ENCODE results near the gene GALNS.

DNA sequence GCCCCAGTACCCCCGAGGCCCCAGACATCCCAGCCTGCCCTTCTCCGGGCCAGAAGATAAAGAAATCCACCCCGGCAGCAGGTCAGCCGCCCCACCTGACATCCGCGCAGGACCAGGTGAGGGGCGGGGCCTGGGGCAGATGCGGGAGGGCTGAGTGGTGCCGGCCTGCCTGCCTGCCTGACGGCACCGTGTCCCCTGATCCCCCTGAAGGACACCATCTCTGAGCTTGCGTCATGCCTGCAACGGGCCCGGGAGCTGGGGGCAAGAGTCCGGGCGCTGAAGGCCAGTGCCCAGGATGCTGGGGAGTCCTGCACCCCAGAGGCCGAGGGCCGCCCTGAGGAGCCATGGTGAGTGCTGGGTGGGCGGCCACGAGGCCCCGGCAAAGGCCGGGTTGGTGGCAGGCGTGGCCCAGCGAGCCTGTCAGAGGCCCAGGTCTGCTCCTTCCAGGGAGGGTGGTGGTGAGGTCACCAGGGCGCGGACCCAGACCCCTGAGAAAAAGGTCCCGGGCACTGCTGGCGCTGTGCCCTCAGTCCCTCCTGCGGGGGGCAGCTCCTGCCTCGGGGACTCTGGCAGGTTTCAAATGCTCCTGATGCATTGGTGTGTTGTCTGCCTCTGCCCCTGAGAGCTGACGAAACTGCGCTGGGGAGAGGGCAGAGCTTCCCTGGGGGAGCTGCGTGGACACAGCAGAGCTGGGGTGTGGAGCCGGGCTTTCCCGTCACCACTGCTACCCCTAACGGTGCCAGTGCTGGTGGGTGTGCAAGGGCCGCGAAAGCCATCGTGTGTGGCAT is 52.0 kb downstream of the GALNS start:
- TF ChIP-seq, protein P1, sequence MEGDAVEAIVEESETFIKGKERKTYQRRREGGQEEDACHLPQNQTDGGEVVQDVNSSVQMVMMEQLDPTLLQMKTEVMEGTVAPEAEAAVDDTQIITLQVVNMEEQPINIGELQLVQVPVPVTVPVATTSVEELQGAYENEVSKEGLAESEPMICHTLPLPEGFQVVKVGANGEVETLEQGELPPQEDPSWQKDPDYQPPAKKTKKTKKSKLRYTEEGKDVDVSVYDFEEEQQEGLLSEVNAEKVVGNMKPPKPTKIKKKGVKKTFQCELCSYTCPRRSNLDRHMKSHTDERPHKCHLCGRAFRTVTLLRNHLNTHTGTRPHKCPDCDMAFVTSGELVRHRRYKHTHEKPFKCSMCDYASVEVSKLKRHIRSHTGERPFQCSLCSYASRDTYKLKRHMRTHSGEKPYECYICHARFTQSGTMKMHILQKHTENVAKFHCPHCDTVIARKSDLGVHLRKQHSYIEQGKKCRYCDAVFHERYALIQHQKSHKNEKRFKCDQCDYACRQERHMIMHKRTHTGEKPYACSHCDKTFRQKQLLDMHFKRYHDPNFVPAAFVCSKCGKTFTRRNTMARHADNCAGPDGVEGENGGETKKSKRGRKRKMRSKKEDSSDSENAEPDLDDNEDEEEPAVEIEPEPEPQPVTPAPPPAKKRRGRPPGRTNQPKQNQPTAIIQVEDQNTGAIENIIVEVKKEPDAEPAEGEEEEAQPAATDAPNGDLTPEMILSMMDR (conservative IDR thresholded peaks at IDR 0.05; ENCODE audit: low read depth, low read length): no peak
- TF ChIP-seq RAD21 (IDR thresholded peaks at IDR 0.05; ENCODE audit: low read length) (no peak), POLR2A (IDR thresholded peaks at IDR 0.05; ENCODE audit: low read depth, low read length) (no peak), FOS (IDR thresholded peaks at IDR 0.05; ENCODE audit: low read depth, low read length) (no peak), MAZ (IDR thresholded peaks at IDR 0.05; ENCODE audit: borderline replicate concordance, low read depth, low read length) (no peak), SMC3 (IDR thresholded peaks at IDR 0.05; ENCODE audit: low read depth, low read length) (no peak), USF2 (IDR thresholded peaks at IDR 0.05; ENCODE audit: low read depth, low read length) (no peak), MAFK (IDR thresholded peaks at IDR 0.05; ENCODE audit: low read depth, low read length) (no peak), CHD1 (IDR thresholded peaks at IDR 0.05; ENCODE audit: low read depth, low read length) (no peak), BHLHE40 (IDR thresholded peaks at IDR 0.05; ENCODE audit: low read depth, low read length) (no peak), RFX5 (IDR thresholded peaks at IDR 0.05; ENCODE audit: low read depth, low read length) (no peak)
- TF ChIP-seq, protein P2, sequence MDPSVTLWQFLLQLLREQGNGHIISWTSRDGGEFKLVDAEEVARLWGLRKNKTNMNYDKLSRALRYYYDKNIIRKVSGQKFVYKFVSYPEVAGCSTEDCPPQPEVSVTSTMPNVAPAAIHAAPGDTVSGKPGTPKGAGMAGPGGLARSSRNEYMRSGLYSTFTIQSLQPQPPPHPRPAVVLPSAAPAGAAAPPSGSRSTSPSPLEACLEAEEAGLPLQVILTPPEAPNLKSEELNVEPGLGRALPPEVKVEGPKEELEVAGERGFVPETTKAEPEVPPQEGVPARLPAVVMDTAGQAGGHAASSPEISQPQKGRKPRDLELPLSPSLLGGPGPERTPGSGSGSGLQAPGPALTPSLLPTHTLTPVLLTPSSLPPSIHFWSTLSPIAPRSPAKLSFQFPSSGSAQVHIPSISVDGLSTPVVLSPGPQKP (IDR thresholded peaks at IDR 0.05; ENCODE audit: borderline replicate concordance, low read depth, low read length): no peak

Measured in IMR-90 (cell line).